HUES64 (cell line): ENCODE measurements around the gene PGC.
A peak's percentile ranks its signal among the peaks of the same experiment; 100 is the strongest.
"Not testable (repeated sequence)": the region's sequence is repeated elsewhere in the genome, so short reads cannot be mapped to it uniquely, and the experiment has no call there.

Experiments
- H3K27ac ChIP-seq: 2 replicates; pipeline ENCODE4 v1.7.0; 2013; ENCODE audit warnings: low read depth, low read length, inconsistent platforms
- H3K27me3 ChIP-seq: 2 replicates; pipeline ENCODE4 v1.6.1; 2013; ENCODE audit warnings: mild to moderate bottlenecking, low read length; ENCODE audit not compliant: insufficient read depth
- H3K36me3 ChIP-seq: 2 replicates; pipeline ENCODE4 v1.6.1; 2013; ENCODE audit warnings: mild to moderate bottlenecking, low read length; ENCODE audit not compliant: insufficient read depth
- H3K4me1 ChIP-seq: 2 replicates; pipeline ENCODE4 v1.6.1; 2013; ENCODE audit warnings: mild to moderate bottlenecking, low read length, moderate library complexity; ENCODE audit not compliant: insufficient read depth
- H3K4me3 ChIP-seq: 2 replicates; pipeline ENCODE4 v1.5.1; 2013; ENCODE audit warnings: mild to moderate bottlenecking, low read length, moderate library complexity
- H3K9ac ChIP-seq: 2 replicates; pipeline ENCODE4 v1.6.1; 2013; ENCODE audit warnings: mild to moderate bottlenecking, low read depth, low read length
- H3K9me3 ChIP-seq: 2 replicates; pipeline ENCODE4 v1.6.1; 2013; ENCODE audit warnings: low read depth, low read length; ENCODE audit not compliant: insufficient read depth
- WGBS: fragments of 150-250, 120-280 bp; methylation state at CpG from one replicate; pipeline ENCODE4 v1.1.7; 2013; ENCODE audit warnings: missing lambda C conversion rate; 5-methylcytosine and 5-hydroxymethylcytosine counted together

The PGC gene

DNA sequence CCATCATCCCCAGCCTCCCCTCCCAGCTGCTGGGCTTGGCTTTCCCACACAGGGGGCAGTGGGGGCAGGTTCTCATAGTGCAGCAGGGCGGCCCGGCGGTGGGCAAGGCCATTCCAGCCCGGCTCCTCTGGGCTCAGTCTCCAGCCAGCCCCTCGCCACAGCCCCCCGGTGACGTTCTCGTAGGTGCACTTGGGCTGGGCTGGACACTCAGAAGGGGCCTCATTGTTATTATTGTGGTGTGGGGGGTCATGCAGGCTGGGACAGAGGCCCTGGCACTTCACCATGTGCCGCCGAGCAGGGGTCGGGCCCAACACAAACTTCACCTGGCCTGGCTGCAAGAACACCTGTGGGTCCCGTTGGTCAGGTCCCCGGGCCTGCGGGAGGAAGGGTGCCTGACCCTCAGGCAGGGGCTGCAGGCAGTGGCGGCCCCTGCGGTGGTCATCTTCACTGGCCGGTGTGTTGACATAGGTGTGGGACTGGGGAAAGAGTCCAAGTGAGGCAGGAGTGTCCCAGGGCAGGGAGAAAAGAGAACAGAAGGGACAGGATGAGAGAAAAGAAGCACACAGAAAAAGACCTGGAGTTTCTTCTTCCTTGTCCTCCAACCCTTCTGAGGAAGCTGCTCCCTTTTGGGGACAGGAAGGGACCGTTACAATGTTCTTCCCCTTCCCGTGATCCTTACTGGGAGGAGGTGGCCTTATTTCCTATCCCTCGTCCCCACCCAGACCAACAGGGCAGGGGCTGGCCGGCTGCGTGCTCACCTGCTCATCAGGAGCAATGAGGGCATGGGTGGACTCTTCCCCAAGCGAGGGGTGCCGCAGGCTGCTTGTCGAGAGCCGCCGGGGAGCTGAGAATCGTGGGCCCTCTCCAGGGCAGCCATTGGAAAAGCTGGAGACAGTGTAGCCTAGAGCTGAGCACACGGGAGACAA lies 24.1 kb upstream of the PGC start:
- H3K9ac ChIP-seq: no peak overlapping the region
- H3K9me3 ChIP-seq: no peaks in the 10 kb centered on the region
- H3K4me3 ChIP-seq: no peak overlapping the region
- no peak overlapping the region for H3K27ac ChIP-seq
- 93% methylated on average over 29 of the region's 29 CpGs for WGBS
- H3K4me1 ChIP-seq: peaks cover 9% of the 10 kb centered on the region
- peaks cover 32% of the 10 kb centered on the region for H3K36me3 ChIP-seq
- no peaks in the 10 kb centered on the region for H3K27me3 ChIP-seq

DNA sequence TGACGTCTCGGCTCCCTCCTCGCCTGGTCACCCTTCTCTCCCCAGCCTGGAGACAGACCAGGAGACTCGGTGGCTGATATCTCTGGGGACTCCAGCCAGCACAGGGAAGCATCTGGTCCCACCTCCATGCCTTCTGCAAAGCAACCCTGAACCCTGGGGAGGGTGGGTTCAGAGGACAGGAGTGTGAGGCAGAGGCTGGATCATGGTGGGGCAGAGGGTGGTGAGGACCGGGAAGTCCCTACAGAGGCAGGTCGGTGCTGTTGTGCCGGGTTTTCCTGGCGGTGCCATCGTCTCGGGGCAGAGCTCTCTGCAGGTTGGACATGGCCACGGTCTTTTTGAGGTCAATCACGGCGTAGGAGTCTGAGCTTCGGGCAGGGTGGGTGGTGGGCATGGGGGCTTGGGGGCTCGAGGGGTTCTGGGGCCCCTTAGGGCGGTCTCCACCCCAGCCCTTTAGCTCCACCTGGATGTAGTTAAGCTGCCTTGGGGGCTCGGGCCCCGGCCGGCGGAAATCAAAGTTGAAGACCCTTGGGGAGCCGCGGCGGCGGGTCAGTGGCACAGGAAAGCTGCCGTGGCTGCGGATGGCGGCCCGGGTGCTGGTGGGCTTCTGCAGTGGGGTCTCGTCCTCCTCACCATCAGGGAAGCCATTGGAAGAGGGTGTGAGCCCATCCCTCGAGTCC lies 23.3 kb upstream of the PGC start:
- H3K9me3 ChIP-seq: no peaks in the 10 kb centered on the region
- H3K27ac ChIP-seq: no peak overlapping the region
- 95% methylated on average over 30 of the region's 30 CpGs for WGBS
- no peaks in the 10 kb centered on the region for H3K27me3 ChIP-seq
- H3K9ac ChIP-seq: no peak overlapping the region
- no peak overlapping the region for H3K4me3 ChIP-seq
- H3K36me3 ChIP-seq: peaks cover 31% of the 10 kb centered on the region
- H3K4me1 ChIP-seq: peaks cover 9% of the 10 kb centered on the region

GRCh38 chr6:41769376-41769775 lies 22.2 kb upstream of the PGC start:
- H3K27ac ChIP-seq: no peak overlapping the region
- no peak overlapping the region for H3K9ac ChIP-seq
- H3K36me3 ChIP-seq: peaks cover 20% of the 10 kb centered on the region
- H3K4me1 ChIP-seq: peaks cover 9% of the 10 kb centered on the region
- no peaks in the 10 kb centered on the region for H3K9me3 ChIP-seq
- H3K4me3 ChIP-seq: no peak overlapping the region
- H3K27me3 ChIP-seq: no peaks in the 10 kb centered on the region
- 95% methylated on average over 8 of the region's 8 CpGs for WGBS

DNA sequence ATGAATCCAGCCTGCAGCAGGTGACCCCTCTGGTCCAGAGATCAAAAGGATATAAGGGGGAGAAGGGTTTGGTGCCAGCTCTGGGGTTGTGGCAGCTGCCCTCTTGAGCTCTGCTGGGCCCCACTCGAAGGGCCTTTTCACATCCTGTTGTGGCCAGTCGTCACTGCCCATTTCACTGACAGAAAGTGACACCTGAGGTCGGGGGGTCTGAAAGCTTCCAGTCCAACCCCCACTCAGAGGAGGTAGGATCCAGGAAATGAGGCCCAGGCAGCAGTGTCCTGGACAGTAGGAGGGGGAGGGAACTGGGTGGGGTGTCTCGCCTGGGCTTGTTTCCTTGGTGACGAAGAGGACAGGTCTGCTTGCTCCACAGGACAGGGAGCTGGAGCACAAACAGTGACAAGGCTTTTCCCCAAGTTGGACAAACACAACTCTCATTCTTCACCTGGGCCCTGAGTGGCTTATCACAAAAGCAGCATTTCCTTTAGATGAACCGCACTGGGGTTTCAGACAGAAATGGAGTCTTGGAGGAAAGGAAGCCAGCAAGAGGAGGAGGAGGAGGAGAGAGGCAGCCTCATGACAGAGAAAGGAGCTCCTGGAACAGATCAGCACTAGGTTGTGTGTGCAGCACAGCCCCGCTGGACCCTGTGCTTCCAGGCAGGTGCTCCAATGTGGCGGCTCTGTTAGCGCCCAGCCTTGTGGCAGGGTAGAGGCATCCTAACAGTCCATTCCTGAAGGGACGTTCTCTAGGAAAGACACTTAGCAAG lies 21.5 kb upstream of the PGC start:
- peaks cover 17% of the 10 kb centered on the region for H3K36me3 ChIP-seq
- no peak overlapping the region for H3K4me3 ChIP-seq
- H3K9me3 ChIP-seq: no peaks in the 10 kb centered on the region
- WGBS: 82% methylated on average over 10 of the region's 10 CpGs
- H3K4me1 ChIP-seq: peaks cover 9% of the 10 kb centered on the region
- H3K9ac ChIP-seq: 0 out of 2 replicates have a peak overlapping the region, but pooled peaks have one; percentile 37
- H3K27ac ChIP-seq: no peak overlapping the region
- H3K27me3 ChIP-seq: no peaks in the 10 kb centered on the region

DNA sequence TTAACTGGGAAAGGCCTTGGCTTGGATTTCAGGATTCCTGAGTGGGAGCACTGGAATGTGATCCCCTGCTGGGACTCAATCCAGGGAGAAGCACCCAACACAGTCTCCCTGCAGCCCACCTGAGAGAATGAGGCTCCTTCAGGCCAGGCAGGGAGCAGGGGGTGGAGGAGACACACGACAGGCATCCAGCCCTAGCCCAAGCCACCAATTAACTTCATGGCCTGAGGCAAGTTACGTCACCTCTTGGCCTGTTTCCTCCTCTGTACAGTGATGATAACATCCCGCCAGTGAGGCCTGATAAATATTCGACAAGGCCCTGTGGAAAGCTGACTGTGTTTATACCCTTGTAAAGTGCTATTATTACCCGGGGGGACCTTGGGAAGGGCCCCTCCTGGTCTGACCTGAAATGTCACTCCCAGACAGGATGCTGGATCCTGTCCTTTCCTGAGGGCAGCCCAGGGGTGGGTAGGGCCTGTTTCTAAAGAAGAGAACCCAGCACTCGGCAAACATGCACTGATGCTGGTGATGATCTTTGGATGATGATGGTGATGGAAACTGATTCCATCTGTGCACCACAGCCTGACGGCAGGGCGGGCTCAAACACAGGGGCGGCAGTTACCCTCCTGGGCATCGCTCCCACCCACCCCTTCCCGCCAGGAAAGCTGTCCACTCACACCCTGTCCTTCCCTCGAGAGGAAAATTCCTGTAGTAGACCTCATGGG lies 20.1 kb upstream of the PGC start:
- no peak overlapping the region for H3K4me3 ChIP-seq
- WGBS: 78% methylated on average over 12 of the region's 12 CpGs
- no peak overlapping the region for H3K9ac ChIP-seq
- H3K9me3 ChIP-seq: no peaks in the 10 kb centered on the region
- H3K27ac ChIP-seq: no peak overlapping the region
- no peaks in the 10 kb centered on the region for H3K27me3 ChIP-seq
- H3K36me3 ChIP-seq: peaks cover 11% of the 10 kb centered on the region
- peaks cover 9% of the 10 kb centered on the region for H3K4me1 ChIP-seq

DNA sequence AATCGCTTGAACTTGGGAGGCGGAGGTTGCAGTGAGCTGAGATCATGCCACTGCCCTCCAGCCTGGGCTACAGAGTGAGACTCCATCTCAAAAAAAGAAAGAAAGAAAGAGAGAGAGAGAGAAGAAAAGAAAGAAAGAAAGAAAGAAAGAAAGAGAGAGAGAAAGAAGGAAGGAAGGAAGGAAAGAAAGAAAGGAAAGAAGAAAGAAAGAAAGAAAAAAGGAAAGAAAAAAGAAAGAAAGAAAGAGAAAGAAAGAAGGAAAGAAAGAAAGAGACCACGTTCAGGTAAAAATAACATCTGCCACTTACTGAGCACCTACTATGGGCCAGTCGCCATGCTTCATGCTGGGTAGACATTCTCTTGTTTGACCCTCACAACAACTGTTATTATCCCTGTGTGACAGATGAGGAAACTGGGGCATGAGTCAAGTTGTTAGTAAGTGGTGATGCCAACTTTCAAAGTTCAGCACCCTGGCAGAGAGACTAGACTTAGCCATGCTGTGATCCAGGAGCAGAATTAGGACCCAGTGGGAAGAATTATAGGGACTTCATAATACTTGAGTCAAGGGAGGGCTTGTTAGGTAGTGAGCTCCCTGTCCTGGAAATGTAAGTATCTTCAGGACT lies 19.0 kb upstream of the PGC start:
- H3K27ac ChIP-seq, H3K9ac ChIP-seq, H3K4me3 ChIP-seq, H3K27me3 ChIP-seq, H3K36me3 ChIP-seq, H3K9me3 ChIP-seq, H3K4me1 ChIP-seq: not testable (repeated sequence)
- 92% methylated on average over 4 of the region's 4 CpGs for WGBS

DNA sequence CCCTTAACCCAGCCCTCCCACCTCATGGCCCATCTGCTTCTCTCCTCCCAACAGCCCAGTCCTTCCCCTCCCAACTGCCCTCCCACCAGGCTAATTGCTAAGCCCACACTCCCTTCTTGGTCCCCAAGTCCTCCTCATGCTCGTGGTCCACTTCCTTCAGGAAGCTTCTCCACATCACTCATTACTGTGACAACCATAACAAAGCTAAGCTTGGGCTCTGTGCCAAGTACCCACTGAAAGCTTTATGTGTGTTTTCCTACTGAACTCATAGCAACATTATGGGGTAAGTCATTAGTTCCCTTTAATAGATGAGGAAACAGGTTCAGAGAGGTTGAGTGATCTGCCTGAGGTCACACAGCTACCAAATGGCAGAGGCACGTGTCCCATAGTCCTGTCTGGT lies 16.3 kb upstream of the PGC start:
- Histone ChIP-seq H3K27ac (no peak overlapping the region), H3K9ac (no peak overlapping the region), H3K4me3 (no peak overlapping the region), H3K27me3 (no peaks in the 10 kb centered on the region), H3K36me3 (no peaks in the 10 kb centered on the region), H3K9me3 (no peaks in the 10 kb centered on the region), H3K4me1 (peaks cover 6% of the 10 kb centered on the region)
- WGBS: 83% methylated on average over 2 of the region's 2 CpGs

DNA sequence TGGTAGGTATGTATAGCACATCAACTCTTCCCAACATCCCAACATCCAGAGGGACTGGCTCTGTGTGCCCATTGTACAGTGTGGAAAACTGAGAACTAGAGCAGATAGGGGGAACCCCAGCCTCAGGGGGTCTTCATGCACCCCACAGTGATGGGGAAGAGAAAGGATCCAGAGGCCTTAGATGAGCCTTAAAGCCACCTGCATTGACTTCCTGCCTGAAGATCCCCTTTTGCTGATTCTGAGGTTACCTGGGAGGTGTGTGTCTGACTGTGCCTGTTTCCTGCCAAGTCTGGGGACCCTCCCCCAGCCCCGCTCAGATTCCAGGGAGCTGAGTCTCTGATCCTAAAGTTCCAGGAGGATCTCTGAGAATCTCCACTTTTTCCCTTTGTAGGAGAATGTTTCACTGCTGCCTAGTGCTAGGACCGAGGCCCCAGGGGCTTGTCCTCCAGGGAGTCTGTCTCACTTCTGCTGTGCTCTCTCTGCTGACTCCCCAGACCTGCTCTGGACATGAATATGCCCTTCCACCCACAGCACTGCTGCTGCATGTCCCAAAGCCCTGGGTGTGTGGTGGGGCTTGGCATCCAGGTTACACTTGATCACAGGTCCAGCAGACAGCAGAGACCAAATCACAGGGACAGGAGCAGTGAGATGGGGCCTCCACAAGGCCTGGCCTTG lies 12.8 kb upstream of the PGC start:
- no peaks in the 10 kb centered on the region for H3K9me3 ChIP-seq
- H3K27ac ChIP-seq: no peak overlapping the region

GRCh38 chr6:41759106-41759904 lies 12.1 kb upstream of the PGC start:
- no peaks in the 10 kb centered on the region for H3K9me3 ChIP-seq
- 91% methylated on average over 13 of the region's 13 CpGs for WGBS

More for the DNA sequence above, 12.8 kb upstream of the PGC start:
- 75% methylated on average over 2 of the region's 2 CpGs for WGBS
- Histone ChIP-seq H3K4me3 (no peak overlapping the region), H3K36me3 (no peaks in the 10 kb centered on the region), H3K9ac (no peak overlapping the region), H3K4me1 (0 out of 2 replicates have a peak, but pooled peaks cover 3% of the 10 kb centered on the region), H3K27me3 (no peaks in the 10 kb centered on the region)

More at GRCh38 chr6:41759106-41759904, 12.1 kb upstream of the PGC start:
- no peak overlapping the region for H3K4me3 ChIP-seq
- H3K27ac ChIP-seq: no peak overlapping the region
- H3K9ac ChIP-seq: no peak overlapping the region
- no peaks in the 10 kb centered on the region for H3K36me3 ChIP-seq
- H3K27me3 ChIP-seq: no peaks in the 10 kb centered on the region
- 0 out of 2 replicates have a peak, but pooled peaks cover 3% of the 10 kb centered on the region for H3K4me1 ChIP-seq
